ENCODE measurements around the gene CAPRIN1. TPM values are rescaled to one million over a fixed set of nuclear protein-coding genes. Genes with fewer than 3 reads are reported as not detected.

The CAPRIN1 gene
- polyA plus RNA-seq, 3 donors: 238 to 310 (median 256) TPM

DNA sequence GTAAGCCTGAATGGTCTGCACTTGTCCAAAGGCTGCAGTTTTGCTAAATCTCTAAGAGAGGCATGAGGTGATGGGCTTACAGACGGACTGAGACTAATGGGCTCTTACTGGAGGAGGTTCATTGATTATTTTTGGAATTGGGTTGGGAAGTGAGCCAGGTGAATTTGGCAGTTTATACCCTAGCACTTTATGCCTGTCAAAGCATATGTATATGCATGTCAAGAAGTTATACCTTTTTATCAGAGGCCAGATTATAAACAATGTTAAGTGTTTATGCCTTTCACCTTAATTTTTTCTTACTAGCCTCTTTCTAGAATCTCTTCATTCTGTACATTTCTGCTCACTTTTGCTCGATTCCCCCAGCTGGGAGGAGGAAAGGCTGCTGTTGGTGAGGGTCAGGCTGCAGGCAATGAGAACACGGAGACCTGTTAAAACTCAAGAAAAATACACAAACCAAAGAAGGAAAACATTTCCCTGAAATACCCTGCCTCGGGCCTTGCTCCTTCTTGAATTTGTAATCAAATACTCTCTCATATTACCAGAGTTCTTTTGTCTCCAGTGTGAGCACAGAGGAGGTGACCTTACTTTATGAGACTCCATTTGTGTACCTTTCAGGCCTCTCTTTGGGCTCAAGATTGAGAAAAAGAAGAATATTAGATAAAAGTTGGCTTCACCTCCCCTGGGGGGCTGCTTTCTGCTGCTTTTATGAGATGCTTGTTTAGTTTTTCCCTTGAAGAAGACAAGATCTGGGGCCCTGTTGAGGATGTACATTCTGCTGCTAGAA lies 73.5 kb downstream of the CAPRIN1 start:
- DNase-seq (ENCODE audit: extremely low read depth in 1 of 11, low read depth in 9 of 11, low spot score in 4 of 11): no peak

DNA sequence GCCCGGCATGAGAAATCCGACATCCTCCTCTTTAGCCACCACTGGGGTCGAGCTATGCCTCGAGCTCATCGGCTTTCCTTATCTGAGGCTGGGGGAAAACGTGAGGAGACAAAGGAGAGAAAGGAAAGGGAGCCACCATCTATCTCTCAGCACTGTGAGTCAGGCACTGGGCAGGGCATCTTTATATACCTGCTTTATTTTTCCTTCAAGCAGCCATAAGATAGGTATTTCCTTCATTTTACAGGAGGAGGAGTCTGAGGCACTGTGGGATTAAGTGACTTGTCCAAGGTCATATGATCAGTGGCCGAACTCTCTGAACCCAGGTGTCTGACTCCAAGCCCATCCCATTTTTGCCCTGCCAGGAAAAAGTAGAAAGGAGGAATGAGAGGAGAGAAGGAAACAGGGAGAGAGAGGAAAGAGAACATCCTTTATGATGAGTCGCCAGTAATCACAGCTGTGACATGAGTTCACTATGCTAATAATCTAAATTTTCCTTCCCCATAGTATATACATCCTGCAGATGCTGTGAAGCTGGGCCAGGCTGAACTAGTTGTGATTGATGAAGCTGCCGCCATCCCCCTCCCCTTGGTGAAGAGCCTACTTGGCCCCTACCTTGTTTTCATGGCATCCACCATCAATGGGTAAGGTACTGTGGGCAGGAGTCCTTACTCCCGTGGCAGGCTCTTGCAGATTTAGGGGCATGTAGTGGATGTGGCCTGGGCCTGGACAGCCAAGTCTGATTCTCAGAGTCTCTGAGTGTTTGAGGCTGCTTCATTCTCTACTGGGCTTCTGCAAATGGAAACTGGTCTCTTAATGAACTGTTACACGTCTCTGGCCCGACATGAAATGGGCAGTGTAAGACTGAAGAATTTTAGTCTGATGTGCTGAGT lies 75.7 kb downstream of the CAPRIN1 start:
- no peak for DNase-seq (ENCODE audit: extremely low read depth in 1 of 11, low read depth in 9 of 11, low spot score in 4 of 11)

DNA sequence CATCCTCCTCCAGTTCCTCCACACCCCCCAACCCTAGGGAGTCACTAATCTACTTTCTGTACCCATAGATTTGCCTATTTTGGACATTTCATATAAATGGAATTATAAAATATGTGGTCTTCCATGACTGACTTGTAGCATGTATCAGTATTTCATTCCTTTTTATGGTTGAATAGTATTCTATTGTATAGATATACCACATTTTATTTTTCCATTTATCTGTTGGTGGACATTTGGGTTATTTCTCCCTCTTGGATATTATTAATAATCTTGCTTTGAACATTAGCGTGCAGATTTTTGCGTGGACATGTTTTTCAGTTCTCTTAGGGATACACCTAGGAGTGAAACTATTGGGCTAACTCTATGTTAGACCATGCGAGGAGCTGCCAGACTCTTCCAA lies 77.3 kb downstream of the CAPRIN1 start:
- no peak for DNase-seq (ENCODE audit: extremely low read depth in 1 of 11, low read depth in 9 of 11, low spot score in 4 of 11)

DNA sequence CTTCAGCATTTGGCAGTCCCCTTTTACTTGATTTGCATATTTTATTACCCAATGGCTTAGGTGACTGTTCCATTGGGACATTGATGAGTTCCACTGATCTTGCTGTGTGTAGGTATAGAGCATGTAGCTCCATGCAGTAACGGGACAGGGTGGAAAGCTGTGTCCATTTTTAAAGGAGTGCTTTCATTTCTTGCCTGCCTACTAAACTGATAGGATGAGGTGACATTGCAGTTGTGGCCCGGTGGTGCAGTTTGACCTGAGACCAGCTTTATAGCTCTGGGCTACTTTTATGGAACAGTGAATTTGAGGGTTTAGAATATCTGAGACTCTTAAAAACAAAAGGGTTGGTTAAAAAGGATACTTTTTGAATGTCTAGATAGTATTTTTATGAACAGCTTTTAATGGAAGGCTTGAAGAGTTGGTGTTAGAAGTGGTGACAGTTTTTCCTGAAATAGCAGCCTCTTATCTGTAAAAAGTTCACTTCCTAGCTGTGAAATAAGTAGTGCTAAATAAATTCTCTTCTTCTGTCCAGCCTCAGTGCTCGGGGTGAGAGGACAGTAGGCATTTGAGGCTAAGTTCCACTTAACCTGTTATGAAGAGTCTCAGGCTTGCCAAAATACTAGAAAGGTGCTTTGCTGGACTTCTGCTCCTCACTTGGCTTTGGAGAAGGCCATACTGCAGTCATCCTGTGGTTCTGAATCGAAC lies 80.9 kb downstream of the CAPRIN1 start:
- DNase-seq (ENCODE audit: extremely low read depth in 1 of 11, low read depth in 9 of 11, low spot score in 4 of 11): no peak

DNA sequence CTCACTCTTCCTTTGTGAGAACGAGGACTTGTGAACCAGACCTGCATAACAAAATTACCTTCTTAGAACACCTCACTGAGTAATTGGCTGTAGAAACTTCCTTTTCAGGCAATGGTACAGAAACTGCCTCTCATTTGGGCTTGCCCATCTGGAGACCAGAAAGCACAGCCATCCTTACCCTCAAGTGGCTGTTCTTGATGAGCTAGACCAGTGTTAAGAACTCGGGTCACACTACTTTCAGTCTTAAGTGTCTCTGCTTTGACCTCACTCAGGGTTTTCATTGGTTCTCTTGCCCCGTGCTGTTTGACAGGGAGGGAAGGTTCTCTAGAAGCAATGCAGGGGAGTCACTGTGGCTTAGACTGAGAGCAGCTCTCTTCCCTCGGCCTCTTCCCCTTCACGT lies 83.2 kb downstream of the CAPRIN1 start:
- DNase-seq (ENCODE audit: extremely low read depth in 1 of 11, low read depth in 9 of 11, low spot score in 4 of 11): no peak

DNA sequence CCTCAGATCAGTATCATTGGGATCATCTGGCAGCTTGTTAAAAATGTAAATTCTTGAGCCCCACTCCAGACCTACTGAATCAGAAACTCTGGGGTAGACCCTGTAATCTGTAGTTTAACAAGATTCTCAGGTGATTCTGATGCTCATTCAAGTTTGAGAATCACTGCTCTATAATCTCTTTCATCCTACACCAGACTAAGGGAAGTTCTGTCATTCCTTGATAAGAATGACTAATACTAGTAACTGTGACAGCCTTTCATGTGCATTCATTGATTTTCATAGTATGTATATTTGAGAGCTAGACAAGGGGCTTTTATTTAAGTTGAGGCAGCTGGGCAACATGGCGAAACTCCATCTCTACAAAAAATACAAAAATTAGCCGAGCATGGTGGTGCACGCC lies 83.9 kb downstream of the CAPRIN1 start:
- DNase-seq (ENCODE audit: extremely low read depth in 1 of 11, low read depth in 9 of 11, low spot score in 4 of 11): no peak

DNA sequence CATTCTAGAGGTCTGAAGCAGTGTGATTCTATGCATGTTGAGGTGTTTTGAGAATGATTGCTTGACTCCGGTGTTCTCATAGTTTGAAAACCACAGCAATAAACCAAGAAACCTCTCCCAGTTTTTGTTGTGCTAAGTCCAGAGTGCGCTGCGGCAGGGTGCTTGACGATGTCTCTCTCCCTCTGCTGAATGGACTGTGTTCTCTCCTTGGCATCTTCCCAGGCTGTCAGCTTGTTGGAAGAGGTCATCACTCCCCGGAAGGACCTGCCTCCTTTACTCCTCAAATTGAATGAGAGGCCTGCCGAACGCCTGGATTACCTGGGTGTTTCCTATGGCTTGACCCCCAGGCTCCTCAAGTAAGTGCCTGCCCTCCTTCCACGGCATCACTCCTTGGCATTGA lies 84.9 kb downstream of the CAPRIN1 start:
- DNase-seq (ENCODE audit: extremely low read depth in 1 of 11, low read depth in 9 of 11, low spot score in 4 of 11): no peak

DNA sequence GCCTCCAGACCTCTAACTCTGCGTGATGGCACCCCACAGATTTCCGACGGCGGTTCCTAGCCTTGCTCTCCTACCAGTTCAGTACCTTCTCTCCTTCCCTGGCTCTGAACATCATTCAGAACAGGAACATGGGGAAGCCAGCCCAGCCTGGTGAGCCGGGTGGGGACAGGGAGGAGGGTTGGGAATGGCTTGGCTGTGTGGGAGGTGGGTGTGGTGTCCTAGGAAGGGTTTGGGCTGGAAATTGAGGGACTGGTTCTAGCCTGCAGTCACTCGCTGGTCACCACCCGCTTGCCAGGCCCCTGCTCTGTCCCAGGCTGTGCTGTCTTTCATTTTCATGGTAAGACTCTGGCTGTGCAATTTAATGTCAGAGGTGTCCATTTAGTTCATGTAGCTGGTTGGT lies 87.8 kb downstream of the CAPRIN1 start:
- DNase-seq (ENCODE audit: extremely low read depth in 1 of 11, low read depth in 9 of 11, low spot score in 4 of 11): no peak

DNA sequence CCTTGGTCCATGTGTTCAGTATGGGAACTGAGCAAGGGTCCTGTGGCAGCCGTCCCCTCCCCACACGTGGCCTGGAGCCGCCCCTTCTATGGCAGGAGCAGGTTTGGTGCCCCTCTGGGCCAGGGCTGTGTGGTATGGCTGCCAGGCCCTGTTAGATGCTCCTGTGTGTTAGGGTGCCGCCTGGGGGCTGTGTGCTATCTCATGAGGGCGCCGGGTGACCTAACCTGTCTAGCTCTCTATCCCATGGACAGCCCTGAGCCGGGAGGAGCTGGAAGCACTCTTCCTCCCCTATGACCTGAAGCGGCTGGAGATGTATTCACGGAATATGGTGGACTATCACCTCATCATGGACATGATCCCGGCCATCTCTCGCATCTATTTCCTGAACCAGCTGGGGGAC lies 88.6 kb downstream of the CAPRIN1 start:
- no peak for DNase-seq (ENCODE audit: extremely low read depth in 1 of 11, low read depth in 9 of 11, low spot score in 4 of 11)

DNA sequence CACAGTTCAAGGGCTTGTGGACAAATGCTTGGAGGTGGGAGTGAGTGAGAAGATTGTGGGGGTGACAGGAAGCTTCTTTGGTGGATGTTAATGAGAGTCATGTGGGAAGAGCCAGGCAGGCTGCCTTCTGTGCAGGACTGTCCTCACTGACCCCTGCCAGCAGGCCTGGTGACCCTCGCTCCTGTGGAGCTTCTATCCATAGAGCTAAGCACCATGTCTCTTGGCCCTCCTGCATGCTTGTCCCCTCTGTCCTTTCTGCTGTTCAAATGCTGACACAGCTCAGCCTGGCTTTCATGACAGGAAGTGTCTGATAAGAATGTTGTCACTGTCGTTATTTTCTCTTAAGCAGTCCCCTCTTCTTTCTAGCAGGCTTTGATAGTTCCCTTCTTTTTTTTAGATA lies 91.5 kb downstream of the CAPRIN1 start:
- DNase-seq (ENCODE audit: extremely low read depth in 1 of 11, low read depth in 9 of 11, low spot score in 4 of 11): no peak

DNA sequence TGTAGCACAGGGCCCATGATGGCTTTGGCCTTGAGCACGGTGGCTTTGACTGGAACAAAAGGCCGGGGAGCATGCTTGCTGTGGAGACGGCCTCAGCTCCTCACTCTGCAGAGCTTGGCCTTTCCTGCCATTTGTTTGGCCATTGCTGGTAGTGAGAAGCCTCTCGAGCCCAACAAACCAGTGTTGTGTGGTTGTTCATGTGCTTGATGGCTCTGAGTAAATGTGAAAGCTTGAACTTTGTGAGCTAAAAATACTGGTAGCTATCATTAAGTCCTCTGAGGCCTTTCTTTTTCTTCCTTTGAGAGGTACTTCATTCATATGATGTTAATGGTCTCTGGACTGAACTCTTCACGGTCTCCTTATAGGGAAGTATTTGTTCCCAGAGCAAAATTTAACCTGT lies 93.5 kb downstream of the CAPRIN1 start:
- no peak for DNase-seq (ENCODE audit: extremely low read depth in 1 of 11, low read depth in 9 of 11, low spot score in 4 of 11)

DNA sequence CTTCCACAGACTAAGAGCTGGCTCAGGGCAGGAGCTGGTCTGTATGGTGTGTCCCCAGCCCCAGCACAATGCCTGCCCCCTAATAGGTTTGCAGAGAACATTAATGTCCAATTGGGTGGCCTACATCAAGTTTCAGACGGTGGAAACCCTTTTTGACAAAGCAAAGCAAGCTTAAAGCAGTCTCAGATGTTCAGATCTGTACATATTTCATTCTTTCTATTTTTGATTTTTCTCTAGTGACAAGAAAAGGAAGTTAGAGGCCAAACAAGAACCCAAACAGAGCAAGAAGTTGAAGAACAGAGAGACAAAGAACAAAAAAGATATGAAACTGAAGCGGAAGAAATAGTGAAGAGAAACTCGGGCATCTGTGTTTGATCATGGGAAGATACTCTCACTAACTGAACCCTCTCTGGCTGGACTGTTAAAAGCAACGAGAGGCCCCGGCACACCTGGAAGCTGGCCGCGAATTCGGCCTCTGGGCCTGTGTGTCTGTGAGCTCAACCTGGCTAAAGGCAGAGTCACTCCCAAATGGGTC lies 94.4 kb downstream of the CAPRIN1 start:
- no peak for DNase-seq (ENCODE audit: extremely low read depth in 1 of 11, low read depth in 9 of 11, low spot score in 4 of 11)

DNA sequence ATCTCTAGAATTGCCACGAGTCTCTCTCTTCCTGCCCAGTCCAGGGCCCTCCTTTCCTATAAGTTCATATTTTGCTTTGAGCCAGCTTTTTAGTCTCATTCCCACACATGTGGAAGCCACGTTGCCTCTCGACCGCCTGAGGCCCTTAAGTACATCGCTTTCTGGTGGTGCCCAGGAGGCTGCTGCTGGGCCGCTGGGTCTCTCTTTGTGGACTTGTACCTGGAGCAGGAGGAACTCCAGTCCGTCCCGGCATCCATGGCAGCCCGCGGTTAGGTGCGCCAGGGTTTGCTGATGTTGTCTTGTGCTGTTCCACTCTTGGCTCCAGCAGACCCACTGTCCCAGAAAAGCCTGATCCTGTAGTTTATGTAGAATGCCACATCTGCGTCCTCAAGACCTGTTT lies 94.9 kb downstream of the CAPRIN1 start:
- no peak for DNase-seq (ENCODE audit: extremely low read depth in 1 of 11, low read depth in 9 of 11, low spot score in 4 of 11)

DNA sequence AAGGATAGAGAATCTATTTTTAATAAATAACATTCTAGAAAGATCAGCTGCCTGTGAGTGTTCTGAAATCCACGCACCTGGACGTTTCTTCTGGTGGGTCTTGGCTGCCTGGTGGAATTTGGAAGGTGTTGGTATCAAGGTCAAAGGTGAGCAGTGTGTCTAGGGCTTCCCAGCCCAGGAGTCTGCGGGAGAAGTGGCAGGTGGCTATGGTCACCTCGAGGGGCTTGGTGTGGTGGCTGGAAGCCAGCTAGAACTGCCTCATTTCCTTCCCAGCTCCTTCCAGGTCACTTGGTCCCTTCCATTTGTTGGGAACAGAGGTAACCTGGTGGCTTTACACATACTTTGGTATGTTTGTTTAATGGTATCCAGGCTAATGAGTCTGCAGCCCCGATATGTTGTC lies 95.3 kb downstream of the CAPRIN1 start:
- DNase-seq (ENCODE audit: extremely low read depth in 1 of 11, low read depth in 9 of 11, low spot score in 4 of 11): no peak

DNA sequence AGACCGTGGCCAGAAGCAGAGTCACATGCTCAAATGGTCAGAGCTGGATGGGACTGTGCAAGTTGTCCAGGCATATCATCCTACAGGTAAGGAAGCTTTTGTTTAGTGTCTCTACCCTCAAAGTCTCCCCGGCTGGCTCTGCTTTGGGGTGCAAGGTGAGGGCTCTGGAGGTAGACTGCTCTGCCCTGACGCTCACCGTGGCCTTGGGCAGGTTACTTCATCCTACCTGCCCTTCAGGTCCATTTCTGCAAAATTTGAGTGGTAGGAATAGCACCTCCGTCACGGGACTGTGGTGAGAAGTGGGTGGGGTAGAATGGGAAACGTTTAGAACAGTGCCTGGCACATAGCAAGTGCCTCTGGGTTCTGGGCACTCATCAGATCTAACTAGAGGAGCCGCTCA lies 96.0 kb downstream of the CAPRIN1 start:
- no peak for DNase-seq (ENCODE audit: extremely low read depth in 1 of 11, low read depth in 9 of 11, low spot score in 4 of 11)

DNA sequence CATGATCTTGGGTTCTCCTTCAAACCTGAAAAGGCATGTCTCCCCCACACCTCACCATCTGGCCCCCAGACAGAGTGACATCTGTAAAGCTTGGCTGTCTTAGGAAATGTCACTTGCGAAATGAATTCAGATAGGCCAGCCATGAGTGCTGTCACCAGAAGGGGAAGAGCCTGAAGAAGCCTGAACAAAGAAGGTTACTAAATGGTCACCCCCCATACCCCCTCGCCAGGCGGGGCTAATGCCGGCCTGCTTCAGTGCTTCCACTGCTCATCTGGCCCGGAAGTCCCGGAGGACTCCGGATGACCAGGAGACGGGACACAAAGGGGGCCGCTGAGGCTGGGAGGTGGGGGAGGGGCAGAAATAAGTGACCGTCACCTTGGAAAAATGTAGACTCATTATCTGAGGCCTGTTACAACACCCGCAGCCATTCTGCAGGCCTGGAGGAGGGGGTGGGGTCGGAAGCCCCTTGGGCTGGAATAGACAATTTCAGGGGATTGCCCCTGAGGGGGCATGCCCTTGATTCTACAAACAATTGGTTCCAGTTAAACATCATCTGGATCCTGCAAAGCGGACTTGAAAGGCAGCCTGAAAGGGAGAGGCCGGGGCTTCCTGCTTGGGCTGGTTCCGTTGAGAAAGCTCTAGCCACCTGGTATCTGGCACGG lies 97.1 kb downstream of the CAPRIN1 start:
- no peak for DNase-seq (ENCODE audit: extremely low read depth in 1 of 11, low read depth in 9 of 11, low spot score in 4 of 11)

DNA sequence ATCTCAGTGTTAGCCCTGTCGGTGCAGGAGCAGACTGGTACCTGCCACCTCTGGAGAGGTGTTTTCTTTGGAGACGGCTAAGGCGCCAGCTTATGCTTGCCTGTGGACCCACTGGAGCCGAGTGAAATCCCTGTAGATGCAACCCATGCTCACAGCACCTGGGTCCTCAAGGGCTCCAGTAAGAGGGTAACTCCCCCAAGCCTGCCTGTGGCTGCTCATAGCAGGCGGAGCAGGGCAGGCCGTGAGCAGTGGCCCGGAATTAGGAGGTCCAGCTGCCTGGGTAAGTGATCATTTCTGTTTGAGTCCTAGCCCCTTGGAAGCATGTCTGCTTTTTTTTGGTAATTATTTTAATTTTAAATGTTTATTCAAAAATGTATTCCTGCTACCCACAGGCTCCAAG lies 97.7 kb downstream of the CAPRIN1 start:
- DNase-seq (ENCODE audit: extremely low read depth in 1 of 11, low read depth in 9 of 11, low spot score in 4 of 11): no peak

DNA sequence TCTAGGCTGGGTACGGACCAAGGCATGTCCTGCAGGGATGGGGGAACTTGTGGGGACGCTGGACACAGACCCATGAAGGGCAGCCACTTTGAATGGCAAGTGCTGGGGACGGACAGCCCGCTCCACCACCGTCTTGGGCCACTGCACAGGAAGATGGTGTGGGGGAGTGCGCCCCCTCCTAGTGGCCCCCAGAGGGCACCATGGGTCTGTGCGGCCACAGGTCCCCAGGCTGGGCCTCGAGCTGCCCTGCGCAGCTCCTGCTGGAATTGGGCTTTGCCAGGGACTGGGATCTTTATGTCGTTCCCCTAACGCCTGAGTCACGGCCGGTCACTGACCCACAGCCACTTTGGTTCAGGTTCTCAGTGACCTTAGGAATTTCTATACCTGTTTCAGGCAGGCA lies 98.3 kb downstream of the CAPRIN1 start:
- DNase-seq (ENCODE audit: extremely low read depth in 1 of 11, low read depth in 9 of 11, low spot score in 4 of 11): no peak

DNA sequence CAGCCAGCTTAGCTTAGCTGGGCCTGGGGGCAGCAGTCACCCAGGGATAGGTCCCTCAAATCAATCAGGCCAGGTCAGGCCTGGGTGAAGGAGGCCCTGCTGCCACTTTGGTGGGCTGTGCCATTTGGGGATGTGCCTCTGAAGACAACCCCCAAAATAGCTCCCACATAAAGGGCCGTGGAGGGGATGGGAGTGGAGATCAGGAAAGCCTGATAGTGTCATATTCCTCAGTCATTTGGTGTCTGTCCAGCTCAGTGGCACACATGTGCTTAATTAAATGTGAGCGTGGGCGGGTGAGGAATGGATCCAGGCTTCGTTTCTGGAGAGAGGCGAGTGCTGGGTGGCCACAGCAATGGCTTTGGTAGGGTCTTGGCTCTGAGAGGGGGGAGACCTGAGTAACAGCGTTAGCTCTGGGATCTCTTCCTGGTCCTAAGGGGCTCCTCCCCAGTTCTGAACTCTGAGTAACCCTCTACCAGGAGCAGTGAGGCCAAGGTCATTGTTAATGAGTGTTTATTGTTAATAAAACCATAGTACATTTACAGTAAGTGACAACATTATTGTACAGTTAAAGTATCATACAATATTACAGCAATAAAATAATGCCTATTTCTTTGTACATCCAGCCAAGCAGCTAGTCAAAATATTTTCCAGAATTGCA lies 99.1 kb downstream of the CAPRIN1 start:
- DNase-seq (ENCODE audit: extremely low read depth in 1 of 11, low read depth in 9 of 11, low spot score in 4 of 11): peak in 1 of 11 donors; percentile 27

All from renal cortex interstitium (tissue), 11 donors.